Esophagus squamous epithelium (tissue), 5 donors: ENCODE data around the gene SAC3D1. TPM values are rescaled to one million over a fixed set of nuclear protein-coding genes. Genes with fewer than 3 reads are reported as not detected.

Experiments used
- DNase-seq: peaks from one replicate; lab custom pipeline; 2025; lab: John Stamatoyannopoulos, UW
- H3K27ac ChIP-seq, 4 donors: fragments of 200-600 bp; sonication (generic); one replicate each; pipeline ENCODE4 v1.5.1; 2016 to 2019; ENCODE audit warnings: mild to moderate bottlenecking in 1 of 4
- H3K27me3 ChIP-seq, 4 donors: fragments of 200-600 bp; sonication (generic); 1 replicate in 3 of 4; 2 replicates in 1 of 4; pipeline versions ENCODE4 v1.5.1 to v1.6.0; 2017 to 2021; ENCODE audit warnings: antibody characterized with exemption in 1 of 4
- H3K36me3 ChIP-seq, 3 donors: fragments of 200-600 bp; sonication (generic); one replicate each; pipeline ENCODE4 v1.5.1; 2016 to 2019
- H3K4me1 ChIP-seq, 3 donors: fragments of 200-600 bp; sonication (generic); one replicate each; pipeline ENCODE4 v1.5.1; 2017 to 2019
- H3K4me3 ChIP-seq, 4 donors: fragments of 200-600 bp; sonication (generic); 1 replicate in 3 of 4; 2 replicates in 1 of 4; pipeline ENCODE4 v1.5.1; 2016 to 2019; ENCODE audit warnings: mild to moderate bottlenecking in 2 of 4, moderate library complexity in 1 of 4
- H3K9me3 ChIP-seq, 3 donors: fragments of 200-600 bp; sonication (generic); one replicate each; pipeline ENCODE4 v1.5.1; 2016 to 2019
- CTCF ChIP-seq, 6 experiments: fragments of 450-650 bp in 4 of 6; fragments of 200-600 bp in 2 of 6; sonication (generic) in 2 of 6; IDR thresholded peaks; one replicate each; pipeline ENCODE4 v1.5.1; 2016 to 2019; ENCODE audit warnings: antibody characterized with exemption in 6 of 6, mild to moderate bottlenecking in 4 of 6, moderate library complexity in 4 of 6
- POLR2A ChIP-seq, 4 donors: fragments of 450-650 bp; IDR thresholded peaks; one replicate each; pipeline ENCODE4 v1.6.1; 2017; ENCODE audit warnings: antibody characterized with exemption in 4 of 4, mild to moderate bottlenecking in 4 of 4, moderate library complexity in 3 of 4
- WGBS, 2 donors: methylation state at CpG; one replicate each; pipeline ENCODE4 v1.1.5; 2018; 5-methylcytosine and 5-hydroxymethylcytosine counted together
- intact Hi-C: fragments of 100-400 bp; cut with DNase I; formaldehyde crosslinking; loops from one replicate; pipeline ENCODE4 v1.15.0; 2022
- total RNA-seq, 4 donors: library from RNA; depleted of rRNA; stranded (reverse); fragments of >200 nt; gene quantifications; one replicate each; pipeline ENCODE4 v1.1.0, GENCODE V29; 2016
- donor health status: DM: yes; HTN: yes; CAD: no.

Gene SAC3D1
- total RNA-seq, 4 donors from 2014 or later = 9.2 to 19.0 (median 15.1) TPM

- WGBS, 2 donors = 89 to 100% methylated on average over 1 to 3 of the region's 10 CpGs
- no peak for DNase-seq
- H3K27me3 ChIP-seq = no peaks in the 10 kb centered on the region
- intact Hi-C loops = no loop called here
- H3K36me3 ChIP-seq = no peaks in the 10 kb centered on the region
- no peaks in the 10 kb centered on the region for H3K9me3 ChIP-seq
- TF ChIP-seq CTCF (IDR thresholded peaks at IDR 0.05) = no peak
- no peak for TF ChIP-seq POLR2A (IDR thresholded peaks at IDR 0.05)
- H3K27ac ChIP-seq = no peak overlapping the region
- no peaks in the 10 kb centered on the region for H3K4me1 ChIP-seq
- H3K4me3 ChIP-seq = no peak overlapping the region
Measured at GRCh38 chr11:65067446-65067845, 26.4 kb downstream of the SAC3D1 start.

GRCh38 chr11:65069217-65069616 is 28.2 kb downstream of the SAC3D1 start:
- Histone ChIP-seq H3K27ac (no peak overlapping the region), H3K4me3 (no peak overlapping the region), H3K27me3 (no peaks in the 10 kb centered on the region), H3K9me3 (no peaks in the 10 kb centered on the region), H3K4me1 (no peaks in the 10 kb centered on the region), H3K36me3 (no peaks in the 10 kb centered on the region)
- intact Hi-C loops = no loop called here
- WGBS, 2 donors = 33 to 59% methylated on average over 5 to 9 of the region's 9 CpGs
- TF ChIP-seq POLR2A (IDR thresholded peaks at IDR 0.05) (no peak), CTCF (IDR thresholded peaks at IDR 0.05) (no peak)
- no peak for DNase-seq

GRCh38 chr11:65071907-65072630 is 31.1 kb downstream of the SAC3D1 start:
- no peak for TF ChIP-seq CTCF (IDR thresholded peaks at IDR 0.05)
- no peak for TF ChIP-seq POLR2A (IDR thresholded peaks at IDR 0.05)
- Histone ChIP-seq H3K27me3 (no peaks in the 10 kb centered on the region), H3K36me3 (no peaks in the 10 kb centered on the region), H3K27ac (no peak overlapping the region), H3K9me3 (no peaks in the 10 kb centered on the region), H3K4me3 (no peak overlapping the region), H3K4me1 (no peaks in the 10 kb centered on the region)
- intact Hi-C loops = no loop called here
- no peak for DNase-seq
- WGBS, 2 donors = 53 to 74% methylated on average over 4 of the region's 4 CpGs

- Histone ChIP-seq H3K27me3 (no peaks in the 10 kb centered on the region), H3K4me1 (no peaks in the 10 kb centered on the region), H3K4me3 (no peak overlapping the region), H3K27ac (no peak overlapping the region), H3K9me3 (no peaks in the 10 kb centered on the region), H3K36me3 (no peaks in the 10 kb centered on the region)
- WGBS, 2 donors = 22 to 64% methylated on average over 1 of the region's 1 CpG
- TF ChIP-seq CTCF (IDR thresholded peaks at IDR 0.05) (no peak), POLR2A (IDR thresholded peaks at IDR 0.05) (no peak)
- intact Hi-C loops = no loop called here
- DNase-seq = no peak
Measured at GRCh38 chr11:65072631-65072966, 31.6 kb downstream of the SAC3D1 start.

GRCh38 chr11:65077451-65077850 is 36.4 kb downstream of the SAC3D1 start:
- intact Hi-C loops = no loop called here
- H3K27me3 ChIP-seq = no peaks in the 10 kb centered on the region
- no peak for TF ChIP-seq POLR2A (IDR thresholded peaks at IDR 0.05)
- no peak for TF ChIP-seq CTCF (IDR thresholded peaks at IDR 0.05)
- H3K36me3 ChIP-seq = no peaks in the 10 kb centered on the region
- H3K27ac ChIP-seq = no peak overlapping the region
- no peak overlapping the region for H3K4me3 ChIP-seq
- H3K4me1 ChIP-seq = peaks cover 0 to under 1% (median 0%) of the 10 kb centered on the region in 3 donors
- no peaks in the 10 kb centered on the region for H3K9me3 ChIP-seq
- 79 to 83% methylated on average over 1 to 4 of the region's 4 CpGs for WGBS, 2 donors
- no peak for DNase-seq
